Heart left ventricle (tissue), 16 donors: ENCODE results near the gene TYK2. TPM values are rescaled to one million over a fixed set of nuclear protein-coding genes. Genes with fewer than 3 reads are reported as not detected.

ENCODE experiments used
- ATAC-seq, 4 donors: fragments of 200-7000 bp; cut with Tn5 transposase; one replicate each; pipeline ENCODE4 v1.9.1; 2020 to 2022; ENCODE audit warnings: moderate library complexity in 4 of 4, mild to moderate bottlenecking in 3 of 4, moderate number of reproducible peaks in 1 of 4
- DNase-seq, 5 donors: peaks; one replicate each; pipeline ENCODE4 v3.0.0-alpha.2; 2020
- H3K27ac ChIP-seq, 12 donors: fragments of 200-600 bp; sonication (generic) in 4 of 12; one replicate each; pipeline versions ENCODE4 v1.5.0 to v1.8.0; 2016 to 2022; ENCODE audit warnings: mild to moderate bottlenecking in 2 of 12
- H3K27me3 ChIP-seq, 9 donors: fragments of 200-600 bp; sonication (generic) in 2 of 9; one replicate each; pipeline versions ENCODE4 v1.5.1 to v1.8.0; 2016 to 2022; ENCODE audit warnings: mild to moderate bottlenecking in 3 of 9
- H3K36me3 ChIP-seq, 9 donors: fragments of 200-600 bp; sonication (generic) in 2 of 9; one replicate each; pipeline versions ENCODE4 v1.5.0 to v1.8.0; 2018 to 2022; ENCODE audit warnings: mild to moderate bottlenecking in 2 of 9
- H3K4me1 ChIP-seq, 12 donors: fragments of 200-600 bp; sonication (generic) in 4 of 12; one replicate each; pipeline versions ENCODE4 v1.5.0 to v1.8.0; 2016 to 2022; ENCODE audit warnings: mild to moderate bottlenecking in 3 of 12
- H3K4me3 ChIP-seq, 12 donors: fragments of 200-600 bp; sonication (generic) in 4 of 12; one replicate each; pipeline versions ENCODE4 v1.5.0 to v1.8.0; 2017 to 2022; ENCODE audit warnings: mild to moderate bottlenecking in 9 of 12, moderate library complexity in 4 of 12
- H3K9me3 ChIP-seq, 12 donors: fragments of 200-600 bp; sonication (generic) in 4 of 12; one replicate each; pipeline versions ENCODE4 v1.5.0 to v1.8.0; 2016 to 2022; ENCODE audit warnings: mild to moderate bottlenecking in 1 of 12
- CTCF ChIP-seq, 12 donors: fragments of 200-600 bp; sonication (generic) in 4 of 12; IDR thresholded peaks; one replicate each; pipeline versions ENCODE4 v1.5.0 to v1.8.0; 2018 to 2022; ENCODE audit warnings: antibody characterized with exemption in 12 of 12, mild to moderate bottlenecking in 5 of 12
- POLR2A ChIP-seq, 2 donors: fragments of 450-650 bp; IDR thresholded peaks; one replicate each; pipeline ENCODE4 v1.6.1; 2017; ENCODE audit warnings: antibody characterized with exemption in 2 of 2, mild to moderate bottlenecking in 2 of 2, moderate library complexity in 2 of 2
- whole genome bisulfite sequencing, 4 donors: extraction: QIAGEN DNeasy Blood & Tissue Kit in 2 of 4; methylation state at CpG; one replicate each; pipeline versions ENCODE4 v1.1.5 to v1.1.7; 2013 to 2018; 5-methylcytosine and 5-hydroxymethylcytosine counted together
- intact Hi-C, 10 donors: fragments of 100-400 bp; cut with DNase I; formaldehyde crosslinking; loops; one replicate each; pipeline versions ENCODE4 v1.11.1 to v1.14.2; 2022
- polyA plus RNA-seq, 2 donors: library from polyadenylated mRNA; stranded (reverse); fragments of 200-250 nt; gene quantifications; one replicate each; pipeline ENCODE4 v1.2.3, GENCODE V29; 2013
- total RNA-seq, 9 donors: library from RNA; depleted of rRNA in 2 of 9; stranded (reverse); fragments of >200 nt in 2 of 9; fragmentation: NEBNext Ultra II Directional in 3 of 9; extraction: Animal tissue kit (Norgen Biotek cat#: 25700) in 3 of 9; gene quantifications; one replicate each; pipeline versions ENCODE4 v1.1.0 to v1.2.4, GENCODE V29; 2016 to 2023
- donor health status: ischemic (EF 13 %, LVEDD 7.1; RV severe dilation, severe dysfunction).
- donor health status: healthy with polysubstance abuse.
- donor health status: DM: no; HTN: yes; CAD: no.
- donor health status: DM: no; HTN: no; CAD: no.
- donor health status: ischemic (EF 25% LVEDD 6.9; RV normal size, moderate dysfunction).
- donor health status: ischemic (EF 25% LVEDD 5.7; RV mildly dilated, moderate dysfunction).
- donor health status: healthy.
- donor health status: DM: yes; HTN: yes; CAD: no.
- donor health status: ischemic (EF 35%, LVEDD 5.7; RV mildly dilated, moderate dysfunction).
- donor health status: nonischemic (EF 11% LVEDD 7.7; RV severe dilation, severe dysfunction).
- donor health status: DM: yes; HTN: yes; CAD: no.
- donor health status: PGD.
- donor health status: ischemic (EF 29% LVEDD 5.4; RV normal size, mild dysfunction).
- donor health status: nonischemic (EF 23%, LVEDD 6.1; RV moderate dilation, normal function).

Gene TYK2
- total and polyA plus RNA-seq, 11 donors: 37.7 to 100 (median 59.4) TPM

GRCh38 chr19:10398819-10399218, 18.4 kb upstream of the TYK2 start:
- DNase-seq (no peak), ATAC-seq (no peak)
- no peaks in the 10 kb centered on the region for H3K27me3 ChIP-seq
- peaks cover 5 to 44% (median 24%) of the 10 kb centered on the region in 9 donors for H3K36me3 ChIP-seq
- TF ChIP-seq CTCF (IDR thresholded peaks at IDR 0.05): no peak
- no peak for TF ChIP-seq POLR2A (IDR thresholded peaks at IDR 0.05)
- no peaks in the 10 kb centered on the region for H3K9me3 ChIP-seq
- intact Hi-C loops: no loop called here
- WGBS, 4 donors: 74 to 81% (median 77%) methylated on average over 9 of the region's 9 CpGs
- H3K4me3 ChIP-seq: no peak overlapping the region
- H3K27ac ChIP-seq: peak overlapping the region in 9 of 12 donors; percentile 26 to 95 (median 65)
- peaks cover 5 to 67% (median 47%) of the 10 kb centered on the region in 12 donors for H3K4me1 ChIP-seq

- no peak overlapping the region for H3K4me3 ChIP-seq
- ATAC-seq: no peak
- intact Hi-C loops: no loop called here
- H3K36me3 ChIP-seq: peaks cover 5 to 69% (median 53%) of the 10 kb centered on the region in 9 donors
- H3K27me3 ChIP-seq: no peaks in the 10 kb centered on the region
- 65 to 80% (median 73%) methylated on average over 24 of the region's 24 CpGs for WGBS, 4 donors
- no peaks in the 10 kb centered on the region for H3K9me3 ChIP-seq
- DNase-seq: no peak
- no peak for TF ChIP-seq POLR2A (IDR thresholded peaks at IDR 0.05)
- no peak for TF ChIP-seq CTCF (IDR thresholded peaks at IDR 0.05)
- peaks cover 3 to 45% (median 30%) of the 10 kb centered on the region in 12 donors for H3K4me1 ChIP-seq
- H3K27ac ChIP-seq: no peak overlapping the region
These were observed 15.5 kb upstream of the TYK2 start for GRCh38 chr19:10395917-10396316.

GRCh38 chr19:10395436-10395835, 15.1 kb upstream of the TYK2 start:
- H3K4me3 ChIP-seq: no peak overlapping the region
- no peaks in the 10 kb centered on the region for H3K9me3 ChIP-seq
- H3K36me3 ChIP-seq: peaks cover 5 to 70% (median 55%) of the 10 kb centered on the region in 9 donors
- ATAC-seq: no peak
- no peak overlapping the region for H3K27ac ChIP-seq
- H3K4me1 ChIP-seq: peaks cover 3 to 40% (median 26%) of the 10 kb centered on the region in 12 donors
- no peak for DNase-seq
- TF ChIP-seq CTCF (IDR thresholded peaks at IDR 0.05): no peak
- no peak for TF ChIP-seq POLR2A (IDR thresholded peaks at IDR 0.05)
- no peaks in the 10 kb centered on the region for H3K27me3 ChIP-seq
- intact Hi-C loops: no loop called here
- WGBS, 4 donors: 94 to 96% (median 95%) methylated on average over 19 to 26 of the region's 26 CpGs

GRCh38 chr19:10395003-10395402, 14.6 kb upstream of the TYK2 start:
- ATAC-seq (no peak), DNase-seq (no peak)
- TF ChIP-seq POLR2A (IDR thresholded peaks at IDR 0.05): no peak
- no peak for TF ChIP-seq CTCF (IDR thresholded peaks at IDR 0.05)
- Histone ChIP-seq H3K27ac (no peak overlapping the region), H3K9me3 (no peaks in the 10 kb centered on the region), H3K4me1 (peaks cover 3 to 36% (median 22%) of the 10 kb centered on the region in 12 donors), H3K36me3 (peaks cover 5 to 68% (median 55%) of the 10 kb centered on the region in 9 donors), H3K4me3 (no peak overlapping the region), H3K27me3 (no peaks in the 10 kb centered on the region)
- intact Hi-C loops: no loop called here
- WGBS, 4 donors: 91 to 94% (median 93%) methylated on average over 8 to 12 of the region's 12 CpGs
